Fibroblast of the aortic adventitia (primary cell): ENCODE measurements around the gene ACTL6B. TPM values are rescaled to one million over a fixed set of nuclear protein-coding genes. Genes with fewer than 3 reads are reported as not detected.

Experiments
- DNase-seq: peaks from one replicate; pipeline ENCODE4 v3.0.0-alpha.2; 2010; ENCODE audit warnings: low read depth
- H3K4me3 ChIP-seq: 2 replicates; pipeline ENCODE4 v1.5.1; 2011; ENCODE audit warnings: low read depth, mild to moderate bottlenecking, control low read depth, low read length, moderate library complexity
- total RNA-seq: library from RNA; depleted of rRNA; stranded (reverse); fragments of >200 nt; gene quantifications from 2 replicates; pipeline ENCODE4 v1.2.3, GENCODE V29; 2012; ENCODE audit warnings: low replicate concordance
- TF ChIP-seq, protein P1 (sequence below): IDR thresholded peaks from 2 replicates; pipeline ENCODE4 v1.5.1; 2011; ENCODE audit warnings: mild to moderate bottlenecking, low read length, control low read depth, inconsistent platforms; ENCODE audit not compliant: insufficient read depth

The ACTL6B gene
- total RNA-seq, 1 donor: not detected

DNA sequence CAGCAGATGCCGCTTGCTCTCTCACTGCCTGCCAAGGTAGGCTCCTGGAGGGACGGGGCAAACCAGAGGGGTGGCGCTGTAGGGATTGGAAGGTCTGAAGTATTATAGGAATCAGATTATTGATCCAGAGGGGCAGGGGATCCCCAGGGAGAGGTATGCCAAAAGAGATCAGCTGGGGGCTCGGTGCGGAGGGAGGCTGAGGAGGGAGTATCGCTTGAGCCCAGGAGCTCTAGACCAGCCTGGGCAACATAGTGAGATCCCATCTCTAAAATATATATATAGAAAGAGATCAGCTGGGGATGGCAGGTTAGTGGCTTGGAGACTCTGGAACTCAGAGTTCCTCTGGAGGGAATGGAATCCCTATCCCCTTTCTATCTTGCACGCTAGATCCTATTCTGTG, 61.1 kb downstream of the ACTL6B start:
- TF ChIP-seq, protein P1, sequence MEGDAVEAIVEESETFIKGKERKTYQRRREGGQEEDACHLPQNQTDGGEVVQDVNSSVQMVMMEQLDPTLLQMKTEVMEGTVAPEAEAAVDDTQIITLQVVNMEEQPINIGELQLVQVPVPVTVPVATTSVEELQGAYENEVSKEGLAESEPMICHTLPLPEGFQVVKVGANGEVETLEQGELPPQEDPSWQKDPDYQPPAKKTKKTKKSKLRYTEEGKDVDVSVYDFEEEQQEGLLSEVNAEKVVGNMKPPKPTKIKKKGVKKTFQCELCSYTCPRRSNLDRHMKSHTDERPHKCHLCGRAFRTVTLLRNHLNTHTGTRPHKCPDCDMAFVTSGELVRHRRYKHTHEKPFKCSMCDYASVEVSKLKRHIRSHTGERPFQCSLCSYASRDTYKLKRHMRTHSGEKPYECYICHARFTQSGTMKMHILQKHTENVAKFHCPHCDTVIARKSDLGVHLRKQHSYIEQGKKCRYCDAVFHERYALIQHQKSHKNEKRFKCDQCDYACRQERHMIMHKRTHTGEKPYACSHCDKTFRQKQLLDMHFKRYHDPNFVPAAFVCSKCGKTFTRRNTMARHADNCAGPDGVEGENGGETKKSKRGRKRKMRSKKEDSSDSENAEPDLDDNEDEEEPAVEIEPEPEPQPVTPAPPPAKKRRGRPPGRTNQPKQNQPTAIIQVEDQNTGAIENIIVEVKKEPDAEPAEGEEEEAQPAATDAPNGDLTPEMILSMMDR: no peak
- H3K4me3 ChIP-seq: no peak overlapping the region
- DNase-seq: no peak

Other genes starting within 250 kb of the ACTL6B start
- 2.4 and 3.0 TPM in 2 replicates for gene ZCWPW1, start 227.7 kb downstream of the ACTL6B start, total RNA-seq
- gene MEPCE, start 226.6 kb downstream of the ACTL6B start, total RNA-seq: 48.0 and 49.6 TPM in 2 replicates
- gene PPP1R35, start 220.0 kb downstream of the ACTL6B start, total RNA-seq: 8.8 and 9.2 TPM in 2 replicates
- 0.27 TPM in 1 of 2 replicates, not detected in the other for gene SPACDR, start 192.2 kb downstream of the ACTL6B start, total RNA-seq
- gene TSC22D4, start 177.2 kb downstream of the ACTL6B start, total RNA-seq: 25.6 and 31.6 TPM in 2 replicates
- 0.81 and 5.6 TPM in 2 replicates for gene NYAP1, start 172.5 kb downstream of the ACTL6B start, total RNA-seq
- gene AGFG2, start 117.2 kb downstream of the ACTL6B start, total RNA-seq: 10.7 and 19.3 TPM in 2 replicates
- not detected in 2 replicates for gene SAP25, start 82.5 kb downstream of the ACTL6B start, total RNA-seq
- gene LRCH4, start 70.3 kb downstream of the ACTL6B start, total RNA-seq: 9.4 and 21.3 TPM in 2 replicates
- gene FBXO24, start 70.1 kb downstream of the ACTL6B start, total RNA-seq: 0.54 TPM in 1 of 2 replicates, not detected in the other
- gene PCOLCE, start 54.1 kb downstream of the ACTL6B start, total RNA-seq: 165 and 286 TPM in 2 replicates
- 1.8 and 11.4 TPM in 2 replicates for gene MOSPD3, start 43.9 kb downstream of the ACTL6B start, total RNA-seq
- 0.08 and 1.2 TPM in 2 replicates for gene TFR2, start 14.9 kb downstream of the ACTL6B start, total RNA-seq
- gene GNB2, start 17.3 kb upstream of the ACTL6B start, total RNA-seq: 38.5 and 89.1 TPM in 2 replicates
- gene GIGYF1, start 37.8 kb upstream of the ACTL6B start, total RNA-seq: 20.7 and 39.1 TPM in 2 replicates
- gene POP7, start 49.7 kb upstream of the ACTL6B start, total RNA-seq: 17.8 and 32.4 TPM in 2 replicates
- not detected in 2 replicates for gene EPO, start 64.0 kb upstream of the ACTL6B start, total RNA-seq
- not detected in 2 replicates for gene ZAN, start 77.1 kb upstream of the ACTL6B start, total RNA-seq
- gene EPHB4, start 171.1 kb upstream of the ACTL6B start, total RNA-seq: 24.9 and 37.9 TPM in 2 replicates
- 13.9 and 14.3 TPM in 2 replicates for gene SLC12A9, start 196.3 kb upstream of the ACTL6B start, total RNA-seq
- 71.4 and 81.3 TPM in 2 replicates for gene TRIP6, start 210.9 kb upstream of the ACTL6B start, total RNA-seq
- 25.3 and 41.2 TPM in 2 replicates for gene SRRT, start 218.7 kb upstream of the ACTL6B start, total RNA-seq
- 2.2 and 3.3 TPM in 2 replicates for gene UFSP1, start 233.3 kb upstream of the ACTL6B start, total RNA-seq
- gene ACHE, start 239.4 kb upstream of the ACTL6B start, total RNA-seq: 0.16 TPM in 1 of 2 replicates, not detected in the other